Measurements from ENCODE around the gene ERCC6L2. TPM values are rescaled to one million over a fixed set of nuclear protein-coding genes. Genes with fewer than 3 reads are reported as not detected.

ERCC6L2 gene
- polyA plus RNA-seq, 1 of the 3 experiments (the other 2 are of a cell fraction), result 10.0 TPM

- Histone ChIP-seq H3K9me3 (no peaks in the 10 kb centered on the region), H3K4me1 (ENCODE audit: control insufficient read depth in 1 of 2, insufficient read depth in 2 of 2, low read depth in 1 of 2, low read length in 1 of 2) (peaks cover 0 to 6% of the 10 kb centered on the region in 2 experiments; a peak in 3 of 4 replicates), H3K9ac (no peak overlapping the region), H4K20me1 (ENCODE audit: insufficient read depth) (no peaks in the 10 kb centered on the region), H3F3A (replicated peaks; ENCODE audit: insufficient read depth) (no peaks in the 10 kb centered on the region), H3K79me2 (ENCODE audit: insufficient read depth) (no peaks in the 10 kb centered on the region), H3K4me3 (ENCODE audit: low read depth in 2 of 2, low read length in 1 of 2) (no peak overlapping the region), H3K36me3 (replicated peaks in 1 of 2; ENCODE audit: control insufficient read depth in 1 of 2, insufficient read depth in 2 of 2, low read length in 1 of 2) (peaks cover 48 to 50% of the 10 kb centered on the region in 2 experiments), H3K4me2 (no peak overlapping the region), H3K27ac (ENCODE audit: low read depth in 2 of 2, low read length in 1 of 2) (no peak overlapping the region), H2AFZ (ENCODE audit: low read depth) (no peak overlapping the region), H3K27me3 (ENCODE audit: insufficient read depth) (no peaks in the 10 kb centered on the region), H3K9me2 (no peaks in the 10 kb centered on the region)
- 91% methylated on average over 4 of the region's 4 CpGs for WGBS (ENCODE audit: low lambda C conversion rate)
- TF ChIP-seq SMC3 (IDR thresholded peaks at IDR 0.05; ENCODE audit: low read depth, low read length), result no peak
- TF ChIP-seq TEAD4 (IDR thresholded peaks at IDR 0.05; ENCODE audit: borderline replicate concordance, insufficient read depth), result no peak
- no peak for TF ChIP-seq SIN3A (IDR thresholded peaks at IDR 0.05; ENCODE audit: borderline replicate concordance, low read depth, low read length)
- no peak for TF ChIP-seq MEF2A (IDR thresholded peaks at IDR 0.05; ENCODE audit: borderline replicate concordance, low read depth)
- TF ChIP-seq REST (IDR thresholded peaks at IDR 0.05; ENCODE audit: low read depth, low read length), result no peak
- no peak for TF ChIP-seq FOSL2 (IDR thresholded peaks at IDR 0.05; ENCODE audit: borderline replicate concordance, low read depth)
- no peak for TF ChIP-seq CHD2 (IDR thresholded peaks at IDR 0.05; ENCODE audit: low read length, partially characterized antibody)
- TF ChIP-seq RCOR1 (IDR thresholded peaks at IDR 0.05; ENCODE audit: low read length), result no peak
- no peak for TF ChIP-seq FOXJ3 (CRISPR knock-in tag; IDR thresholded peaks at IDR 0.05)
- TF ChIP-seq RXRA (IDR thresholded peaks at IDR 0.05; ENCODE audit: borderline replicate concordance, low read depth), result no peak
- TF ChIP-seq TAF1 (IDR thresholded peaks at IDR 0.05; ENCODE audit: borderline replicate concordance, low read depth, low read length), result no peak
- no peak for TF ChIP-seq ELF1 (IDR thresholded peaks at IDR 0.05)
- no peak for TF ChIP-seq GABPA (IDR thresholded peaks at IDR 0.05; ENCODE audit: low read depth)
- TF ChIP-seq RFX5 (IDR thresholded peaks at IDR 0.05; ENCODE audit: low read length), result no peak
- no peak for TF ChIP-seq JUND (IDR thresholded peaks at IDR 0.05)
- TF ChIP-seq TCF12 (IDR thresholded peaks at IDR 0.05), result no peak
- no peak for TF ChIP-seq YY1 (IDR thresholded peaks at IDR 0.05; ENCODE audit: low read depth)
- ChIA-PET POLR2A (no interaction called here), CTCF (interaction anchor here (0.7 kb wide), 1 partner anchor 431 kb away, joined by 3 read pairs; no protein-coding TSS in a partner anchor)
- no peak for DNase-seq
Observed at GRCh38 chr9:95979446-95979845, 104.0 kb downstream of the ERCC6L2 start.

Data from SK-N-SH (cell line).